CD4-positive, alpha-beta T cell (primary cell): ENCODE measurements around the gene THSD7B. TPM values are rescaled to one million over a fixed set of nuclear protein-coding genes. Genes with fewer than 3 reads are reported as not detected.

Experiments used
- ATAC-seq: fragments of 200-7000 bp; cut with Tn5 transposase; one replicate; pipeline ENCODE4 v1.10.0; 2022; ENCODE audit warnings: mild to moderate bottlenecking; ENCODE audit not compliant: poor library complexity
- CTCF ChIA-PET: fragments of 350-600 bp; sonication (Branson Sonifier 250); formaldehyde crosslinking; loops from one replicate; lab custom pipeline; 2021; ENCODE audit warnings: antibody characterized with exemption, inconsistent platforms; lab: Charles Lee
- POLR2A ChIA-PET: fragments of 350-600 bp; sonication (Branson Sonifier 250); formaldehyde crosslinking; loops from one replicate; lab custom pipeline; 2021; ENCODE audit warnings: antibody characterized with exemption, inconsistent platforms; lab: Charles Lee
- DNase-seq, 14 experiments: peaks; one replicate each; pipeline ENCODE4 v3.0.0-alpha.2; 2013 to 2020; ENCODE audit warnings: mixed read lengths in 2 of 14
- H3K27ac ChIP-seq, 2 donors: one replicate each; pipeline versions ENCODE4 v1.5.1 to v1.7.0; 2013; ENCODE audit warnings: low read length in 2 of 2, low read depth in 1 of 2, mild to moderate bottlenecking in 1 of 2
- H3K27me3 ChIP-seq, 2 experiments: 1 replicate in 1 of 2; 2 replicates in 1 of 2; pipeline versions ENCODE4 v1.6.1 to v1.7.0; 2013; ENCODE audit warnings: low read length in 2 of 2, control low read depth in 1 of 2, mild to moderate bottlenecking in 1 of 2, moderate library complexity in 1 of 2; ENCODE audit not compliant: insufficient read depth in 2 of 2, control insufficient read depth in 1 of 2
- H3K36me3 ChIP-seq: one replicate; pipeline ENCODE4 v1.6.1; 2013; ENCODE audit warnings: low read length, control low read depth; ENCODE audit not compliant: insufficient read depth
- H3K4me1 ChIP-seq: one replicate; pipeline ENCODE4 v1.6.1; 2013; ENCODE audit warnings: low read length, control low read depth; ENCODE audit not compliant: insufficient read depth
- H3K4me3 ChIP-seq: one replicate; pipeline ENCODE4 v1.5.1; 2013; ENCODE audit warnings: mild to moderate bottlenecking, low read length, moderate library complexity
- H3K9me3 ChIP-seq, 2 experiments: 1 replicate in 1 of 2; 2 replicates in 1 of 2; pipeline versions ENCODE4 v1.6.1 to v1.7.0; 2013; ENCODE audit warnings: low read length in 2 of 2, mild to moderate bottlenecking in 2 of 2, control low read depth in 1 of 2, moderate library complexity in 1 of 2; ENCODE audit not compliant: control insufficient read depth in 1 of 2, insufficient read depth in 1 of 2
- H3K27ac Mint-ChIP-seq: one replicate; pipeline ENCODE4 v1.8.0; 2020; ENCODE audit warnings: mixed read lengths
- H3K27me3 Mint-ChIP-seq: one replicate; pipeline ENCODE4 v1.8.0; 2021; ENCODE audit warnings: mixed read lengths
- H3K36me3 Mint-ChIP-seq: one replicate; pipeline ENCODE4 v1.8.0; 2021; ENCODE audit warnings: low read depth, mixed read lengths
- H3K4me1 Mint-ChIP-seq: one replicate; pipeline ENCODE4 v1.8.0; 2021; ENCODE audit warnings: low read depth, mixed read lengths
- H3K4me3 Mint-ChIP-seq: one replicate; pipeline ENCODE4 v1.8.0; 2020; ENCODE audit warnings: mild to moderate bottlenecking, mixed read lengths
- H3K9me3 Mint-ChIP-seq: one replicate; pipeline ENCODE4 v1.8.0; 2020; ENCODE audit warnings: mixed read lengths
- CTCF ChIP-seq: fragments of 200-600 bp; IDR thresholded peaks from one replicate; pipeline ENCODE4 v1.8.0; 2022; ENCODE audit warnings: antibody characterized with exemption, mild to moderate bottlenecking
- intact Hi-C, 2 experiments: fragments of 100-400 bp; cut with DNase I in 1 of 2; cut with micrococcal nuclease in 1 of 2; formaldehyde crosslinking; loops; one replicate each; pipeline versions ENCODE4 v1.15.1 to v1.9.0; 2023 to 2025; cut with DNase I, micrococcal nuclease
- total RNA-seq, 174 experiments: library from RNA in 2 of 174; stranded (reverse) in 2 of 174; gene quantifications; one replicate each; pipeline ENCODE4 v1.2.3 and lab custom pipeline; 2021 to 2026

THSD7B gene
- total RNA-seq, 2 experiments from 2014 or later = not detected

- H3K4me1 Mint-ChIP-seq = no peaks in the 10 kb centered on the region
- POLR2A ChIA-PET = no interaction called here
- no peak for TF ChIP-seq CTCF
- no peak overlapping the region for H3K27ac ChIP-seq
- H3K4me3 ChIP-seq = no peak overlapping the region
- no peak for ATAC-seq
- H3K27me3 Mint-ChIP-seq = no peaks in the 10 kb centered on the region
- CTCF ChIA-PET = no interaction called here
- H3K4me1 ChIP-seq = no peaks in the 10 kb centered on the region
- H3K36me3 Mint-ChIP-seq = no peaks in the 10 kb centered on the region
- no peak overlapping the region for H3K4me3 Mint-ChIP-seq
- H3K27ac Mint-ChIP-seq = no peak overlapping the region
- no peaks in the 10 kb centered on the region for H3K9me3 Mint-ChIP-seq
- peaks cover 0 to 3% of the 10 kb centered on the region in 2 experiments for H3K9me3 ChIP-seq
- H3K27me3 ChIP-seq = no peaks in the 10 kb centered on the region
- no peak for DNase-seq
- intact Hi-C loops = no loop called here
- H3K36me3 ChIP-seq = no peaks in the 10 kb centered on the region
Observed at GRCh38 chr2:137254052-137254451, 488.7 kb downstream of the THSD7B start.

DNA sequence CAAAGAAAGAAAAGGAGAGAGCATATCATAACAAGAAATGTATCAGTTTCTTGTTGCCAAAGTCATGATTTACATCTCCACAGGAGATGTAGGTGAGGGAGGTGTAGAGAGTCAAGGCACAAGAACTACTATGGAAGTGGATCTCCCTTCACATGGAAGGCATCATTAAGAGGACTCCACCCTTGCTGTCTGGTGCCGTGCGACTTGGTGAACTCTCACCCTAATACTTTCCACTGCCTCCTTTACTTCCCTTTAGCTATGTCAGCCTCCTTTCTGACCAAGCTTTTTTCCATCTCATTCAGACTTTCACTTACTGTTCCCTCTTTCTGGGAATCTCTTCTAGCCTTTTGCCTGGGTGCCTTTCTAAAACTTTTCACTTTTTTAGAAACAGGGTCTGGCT is 490.0 kb downstream of the THSD7B start:
- H3K27me3 ChIP-seq = no peaks in the 10 kb centered on the region
- CTCF ChIA-PET = no interaction called here
- DNase-seq (no peak), ATAC-seq (no peak)
- no peaks in the 10 kb centered on the region for H3K36me3 ChIP-seq
- intact Hi-C loops = no loop called here
- H3K4me3 Mint-ChIP-seq = no peak overlapping the region
- no peak for TF ChIP-seq CTCF
- no peak overlapping the region for H3K27ac ChIP-seq
- H3K4me3 ChIP-seq = no peak overlapping the region
- H3K36me3 Mint-ChIP-seq = no peaks in the 10 kb centered on the region
- peaks cover 0 to 3% of the 10 kb centered on the region in 2 experiments for H3K9me3 ChIP-seq
- no peaks in the 10 kb centered on the region for H3K9me3 Mint-ChIP-seq
- POLR2A ChIA-PET = no interaction called here
- H3K4me1 ChIP-seq = no peaks in the 10 kb centered on the region
- H3K27ac Mint-ChIP-seq = no peak overlapping the region
- no peaks in the 10 kb centered on the region for H3K27me3 Mint-ChIP-seq
- H3K4me1 Mint-ChIP-seq = no peaks in the 10 kb centered on the region

DNA sequence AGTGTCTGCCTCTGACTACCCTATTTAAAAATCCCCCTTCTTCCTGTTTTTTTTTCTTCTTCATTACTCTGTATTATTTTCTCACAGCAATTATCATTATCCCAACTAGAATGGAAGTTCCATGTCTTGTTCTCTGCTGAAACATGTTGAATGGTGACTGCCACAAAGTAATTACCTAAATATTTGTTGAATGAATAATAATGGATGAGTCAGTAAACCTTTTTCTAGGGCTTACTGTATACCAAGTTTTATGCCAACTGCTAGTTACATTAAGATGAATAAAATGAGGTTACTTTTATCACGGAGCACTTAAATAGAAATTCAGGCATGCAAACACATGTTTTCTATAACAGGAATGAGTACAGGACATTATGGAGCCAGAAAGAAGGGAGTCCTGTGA is 490.6 kb downstream of the THSD7B start:
- Mint-ChIP-seq H3K4me3 (no peak overlapping the region), H3K9me3 (no peaks in the 10 kb centered on the region), H3K27me3 (no peaks in the 10 kb centered on the region), H3K36me3 (no peaks in the 10 kb centered on the region), H3K27ac (no peak overlapping the region), H3K4me1 (no peaks in the 10 kb centered on the region)
- H3K9me3 ChIP-seq = peaks cover 0 to 3% of the 10 kb centered on the region in 2 experiments
- CTCF ChIA-PET = no interaction called here
- no peak for TF ChIP-seq CTCF
- H3K4me3 ChIP-seq = no peak overlapping the region
- H3K4me1 ChIP-seq = no peaks in the 10 kb centered on the region
- no peak for DNase-seq
- intact Hi-C loops = no loop called here
- H3K27ac ChIP-seq = no peak overlapping the region
- POLR2A ChIA-PET = no interaction called here
- no peak for ATAC-seq
- no peaks in the 10 kb centered on the region for H3K36me3 ChIP-seq
- H3K27me3 ChIP-seq = no peaks in the 10 kb centered on the region
